H1 (cell line): ENCODE results near the gene PDGFA. TPM values are rescaled to one million over a fixed set of nuclear protein-coding genes. Genes with fewer than 3 reads are reported as not detected.
A peak's percentile ranks its signal among the peaks of the same experiment; 100 is the strongest.

Experiments
- CTCF ChIA-PET: fragments of 300-600 bp; sonication (Branson Sonifier 250); formaldehyde crosslinking; loops from one replicate; lab custom pipeline; 2021; ENCODE audit not compliant: partially characterized antibody; lab: Charles Lee
- POLR2A ChIA-PET: fragments of 300-600 bp; sonication (Branson Sonifier 250); formaldehyde crosslinking; loops from one replicate; lab custom pipeline; 2021; ENCODE audit warnings: inconsistent platforms; ENCODE audit not compliant: partially characterized antibody; lab: Charles Lee
- DNase-seq, 2 experiments: peaks; one replicate each; pipeline versions ENCODE4 v3.0.0 to v3.0.0-alpha.2; 2010 to 2022; ENCODE audit warnings: low spot score in 2 of 2, low read depth in 1 of 2, mixed read lengths in 1 of 2
- FAIRE-seq: peaks from 2 replicates; lab custom pipeline; 2011; peaks lifted over from hg19 to GRCh38; lab: Jason Lieb, UNC
- H2AFZ ChIP-seq: 2 replicates; pipeline ENCODE4 v1.8.1; 2012; ENCODE audit warnings: low read length, inconsistent platforms
- H2AK5ac ChIP-seq: 2 replicates; pipeline ENCODE4 v1.6.1; 2013; ENCODE audit warnings: low read depth, low read length
- H2BK120ac ChIP-seq: replicated peaks from 2 replicates; pipeline ENCODE3; 2013; ENCODE audit warnings: low read depth, low read length, inconsistent platforms
- H2BK12ac ChIP-seq: 2 replicates; pipeline ENCODE4 v1.6.1; 2013; ENCODE audit warnings: low read depth, low read length
- H2BK15ac ChIP-seq: 2 replicates; pipeline ENCODE4 v1.6.1; 2013; ENCODE audit warnings: low read length
- H2BK20ac ChIP-seq: 2 replicates; pipeline ENCODE4 v1.6.1; 2013; ENCODE audit warnings: low read length
- H2BK5ac ChIP-seq: 2 replicates; pipeline ENCODE4 v1.6.1; 2013; ENCODE audit warnings: low read depth, low read length
- H3K14ac ChIP-seq: 2 replicates; pipeline ENCODE4 v1.6.1; 2013; ENCODE audit warnings: inconsistent platforms; ENCODE audit not compliant: insufficient read length
- H3K18ac ChIP-seq: 2 replicates; pipeline ENCODE4 v1.6.1; 2013; ENCODE audit warnings: low read length; ENCODE audit errors: extremely low read depth
- H3K23ac ChIP-seq: 2 replicates; pipeline ENCODE4 v1.6.1; 2013; ENCODE audit warnings: inconsistent platforms; ENCODE audit not compliant: insufficient read length
- H3K23me2 ChIP-seq: 2 replicates; pipeline ENCODE4 v1.6.1; 2013; ENCODE audit warnings: low read depth, low read length
- H3K27ac ChIP-seq: 2 replicates; pipeline ENCODE4 v1.6.1; 2011; ENCODE audit warnings: low read depth, low read length, inconsistent platforms
- H3K27me3 ChIP-seq, 4 experiments: replicated peaks in 1 of 4; 1 replicate in 1 of 4; 2 replicates in 3 of 4; pipeline versions ENCODE4 v1.6.1 to v1.8.1; 2011 to 2013; ENCODE audit warnings: low read length in 3 of 4, mild to moderate bottlenecking in 3 of 4, inconsistent platforms in 2 of 4, mixed read lengths in 2 of 4, moderate library complexity in 1 of 4; ENCODE audit not compliant: control insufficient read depth in 3 of 4, insufficient read depth in 3 of 4; ENCODE audit errors: extremely low read depth in 1 of 4
- H3K36me3 ChIP-seq, 4 experiments: 2 replicates each; pipeline versions ENCODE4 v1.6.1 to v1.8.1; 2011 to 2013; ENCODE audit warnings: mild to moderate bottlenecking in 4 of 4, low read length in 3 of 4, moderate library complexity in 2 of 4, control low read depth in 1 of 4, inconsistent platforms in 1 of 4; ENCODE audit not compliant: insufficient read depth in 4 of 4, control insufficient read depth in 2 of 4
- H3K4ac ChIP-seq: replicated peaks from 2 replicates; pipeline ENCODE3; 2013; ENCODE audit warnings: low read length, low read depth, mixed read lengths, inconsistent platforms; ENCODE audit not compliant: insufficient read length
- H3K4me1 ChIP-seq, 4 experiments: replicated peaks in 1 of 4; 1 replicate in 1 of 4; 2 replicates in 3 of 4; pipeline versions ENCODE4 v1.6.1 to v1.8.1; 2011 to 2013; ENCODE audit warnings: low read length in 3 of 4, inconsistent platforms in 2 of 4, mixed read lengths in 1 of 4; ENCODE audit not compliant: insufficient read depth in 4 of 4, control insufficient read depth in 3 of 4
- H3K4me2 ChIP-seq, 2 experiments: 2 replicates each; pipeline versions ENCODE4 v1.6.1 to v1.8.1; 2011 to 2013; ENCODE audit warnings: low read depth in 2 of 2, low read length in 2 of 2, control low read depth in 1 of 2, inconsistent platforms in 1 of 2, mild to moderate bottlenecking in 1 of 2; ENCODE audit not compliant: insufficient read depth in 1 of 2
- H3K4me3 ChIP-seq, 4 experiments: fragments of 200-600, 300-600 bp in 1 of 4; sonication (generic), shearing (Covaris generic), sonication (Bioruptor Twin) in 1 of 4; 2 replicates each; pipeline versions ENCODE4 v1.5.1 to v1.8.1; 2011 to 2016; ENCODE audit warnings: low read length in 4 of 4, low read depth in 3 of 4, control low read depth in 2 of 4, inconsistent platforms in 2 of 4, mild to moderate bottlenecking in 2 of 4, mixed read lengths in 1 of 4, moderate library complexity in 1 of 4; ENCODE audit not compliant: insufficient read depth in 2 of 4; ENCODE audit errors: extremely low read depth in 1 of 4
- H3K56ac ChIP-seq: replicated peaks from 2 replicates; pipeline ENCODE3; 2013; ENCODE audit warnings: low read depth, mild to moderate bottlenecking, mixed read lengths, low read length, inconsistent platforms; ENCODE audit not compliant: insufficient read length
- H3K79me1 ChIP-seq: 2 replicates; pipeline ENCODE4 v1.6.1; 2013; ENCODE audit warnings: low read depth, low read length, control low read depth
- H3K79me2 ChIP-seq, 2 experiments: 2 replicates each; pipeline versions ENCODE4 v1.6.1 to v1.8.1; 2012 to 2013; ENCODE audit warnings: low read length in 2 of 2, mild to moderate bottlenecking in 2 of 2, inconsistent platforms in 1 of 2; ENCODE audit not compliant: insufficient read depth in 2 of 2, control insufficient read depth in 1 of 2
- H3K9ac ChIP-seq, 4 experiments: replicated peaks in 1 of 4; 1 replicate in 1 of 4; 2 replicates in 3 of 4; pipeline versions ENCODE4 v1.6.1 to v1.8.1; 2011 to 2013; ENCODE audit warnings: low read depth in 3 of 4, low read length in 3 of 4, control low read depth in 2 of 4, mild to moderate bottlenecking in 2 of 4, moderate library complexity in 2 of 4, inconsistent platforms in 1 of 4; ENCODE audit errors: extremely low read depth in 1 of 4
- H3K9me3 ChIP-seq, 2 experiments: 2 replicates each; pipeline versions ENCODE4 v1.6.1 to v1.8.1; 2012 to 2013; ENCODE audit warnings: mild to moderate bottlenecking in 2 of 2, moderate library complexity in 2 of 2, control low read depth in 1 of 2, inconsistent platforms in 1 of 2, low read depth in 1 of 2, low read length in 1 of 2, mixed read lengths in 1 of 2; ENCODE audit not compliant: insufficient read depth in 2 of 2
- H4K20me1 ChIP-seq, 2 experiments: replicated peaks in 1 of 2; 2 replicates each; pipeline versions ENCODE3 to v1.8.1; 2011 to 2013; ENCODE audit warnings: inconsistent platforms in 2 of 2, low read length in 2 of 2, mild to moderate bottlenecking in 1 of 2; ENCODE audit not compliant: insufficient read depth in 2 of 2, control insufficient read depth in 1 of 2
- H4K5ac ChIP-seq: 2 replicates; pipeline ENCODE4 v1.6.1; 2013; ENCODE audit warnings: low read length, low read depth, mixed read lengths, inconsistent platforms; ENCODE audit not compliant: insufficient read length
- H4K8ac ChIP-seq: 2 replicates; pipeline ENCODE4 v1.8.0; 2013; ENCODE audit warnings: mild to moderate bottlenecking, moderate library complexity, low read length, inconsistent platforms; ENCODE audit not compliant: insufficient read depth; ENCODE audit errors: extremely low read depth
- H4K91ac ChIP-seq: replicated peaks from 2 replicates; pipeline ENCODE3; 2013; ENCODE audit warnings: low read length, mixed read lengths, inconsistent platforms; ENCODE audit not compliant: insufficient read length
- CHD2 ChIP-seq: IDR thresholded peaks from 2 replicates; pipeline ENCODE4 v1.6.1; 2012; ENCODE audit warnings: low read length, improper control_type of control experiment
- CTBP2 ChIP-seq: IDR thresholded peaks from 2 replicates; pipeline ENCODE4 v1.7.0; 2011; ENCODE audit warnings: borderline replicate concordance, mild to moderate bottlenecking, moderate library complexity, mixed read lengths, low read length; ENCODE audit not compliant: insufficient read depth, insufficient read length
- CTCF ChIP-seq, 3 experiments: IDR thresholded peaks; 1 replicate in 2 of 3; 2 replicates in 1 of 3; pipeline versions ENCODE4 v1.5.1 to v1.6.1; 2011; ENCODE audit warnings: low read length in 3 of 3, mild to moderate bottlenecking in 3 of 3, inconsistent platforms in 2 of 3, low read depth in 1 of 3, moderate library complexity in 1 of 3; ENCODE audit not compliant: insufficient read depth in 1 of 3; ENCODE audit errors: control extremely low read depth in 1 of 3
- GTF2F1 ChIP-seq: IDR thresholded peaks from 2 replicates; pipeline ENCODE4 v1.6.1; 2012; ENCODE audit warnings: low read depth, low read length, improper control_type of control experiment, borderline replicate concordance
- JUND ChIP-seq: IDR thresholded peaks from 2 replicates; pipeline ENCODE4 v1.6.1; 2011; ENCODE audit warnings: mild to moderate bottlenecking, improper control_type of control experiment, low read length
- RXRA ChIP-seq: IDR thresholded peaks from 2 replicates; pipeline ENCODE4 v1.6.1; 2011; ENCODE audit warnings: low read depth, mild to moderate bottlenecking, low read length, moderate library complexity; ENCODE audit not compliant: insufficient read depth
- SP1 ChIP-seq: IDR thresholded peaks from 2 replicates; pipeline ENCODE4 v1.6.1; 2011; ENCODE audit warnings: low read depth, low read length
- TBP ChIP-seq: IDR thresholded peaks from 2 replicates; pipeline ENCODE4 v1.6.1; 2011; ENCODE audit warnings: low read depth, low read length, improper control_type of control experiment
- TCF12 ChIP-seq: IDR thresholded peaks from 2 replicates; pipeline ENCODE4 v1.6.1; 2011; ENCODE audit warnings: low read depth, mild to moderate bottlenecking, low read length
- WGBS, 2 experiments: shearing (Covaris generic) in 1 of 2; methylation state at CpG; one replicate each; pipeline versions ENCODE4 v1.1.6 to v1.1.7; 2013 to 2015; ENCODE audit warnings: low lambda C conversion rate in 2 of 2, mixed read lengths in 2 of 2, inconsistent platforms in 1 of 2, low coverage in 1 of 2, missing lambda C conversion rate in 1 of 2; ENCODE audit not compliant: insufficient replicate concordance in 2 of 2, insufficient coverage in 1 of 2, insufficient read length in 1 of 2; ENCODE audit errors: extremely low coverage in 1 of 2, missing lambda C conversion rate in 1 of 2; 5-methylcytosine and 5-hydroxymethylcytosine counted together
- polyA plus RNA-seq, 7 experiments: library from polyadenylated mRNA; depleted of rRNA in 3 of 7; stranded (reverse) in 5 of 7; unstranded in 2 of 7; fragments of >200 nt in 5 of 7; fragments of 200-250 nt in 2 of 7; gene quantifications; 1 replicate in 5 of 7; 2 replicates in 1 of 7; 4 replicates in 1 of 7; pipeline versions ENCODE4 v1.2.1 to v1.2.3, GENCODE V29; 2011 to 2013; ENCODE audit warnings: missing spikeins in 2 of 7, mixed read lengths in 2 of 7
- total RNA-seq: library from RNA; stranded (reverse); fragmentation: NEBNext Ultra II Directional; extraction: Animal tissue kit (Norgen Biotek cat#: 25700); gene quantifications from 2 replicates; pipeline ENCODE4 v1.2.1, GENCODE V29; 2021

Gene PDGFA
- total and polyA plus RNA-seq, 2 of the 8 experiments (the other 6 are each of a cell fraction or from before 2014, with no cell fraction given): 21.1 to 43.0 TPM

- H2BK5ac ChIP-seq: no peak overlapping the region; the same call in 1 of the 2 replicates
- no peak overlapping the region for H3K9ac ChIP-seq
- ChIA-PET POLR2A (interaction anchor here (0.6 kb wide), 1 partner anchor 345 kb away, joined by 3 read pairs; no protein-coding TSS in a partner anchor), CTCF (no interaction called here)
- H2AK5ac ChIP-seq: no peak overlapping the region
- WGBS, 2 experiments: 91% methylated on average over 32 of the region's 34 CpGs; no CpG with 5 or more reads in 1 of the 2 experiments
- no peak overlapping the region; the same call in 1 of the 2 replicates for H2BK15ac ChIP-seq
- H3K4me1 ChIP-seq: peaks cover 0 to 9% (median 7%) of the 10 kb centered on the region in 4 experiments; a peak in 5 of 7 replicates
- no peak overlapping the region for H3K18ac ChIP-seq
- H4K5ac ChIP-seq: no peak overlapping the region
- no peak overlapping the region for H2BK12ac ChIP-seq
- FAIRE-seq (no peak), DNase-seq (peak in 1 of 2 experiments; percentile 42)
- H2AFZ ChIP-seq: no peak overlapping the region
- no peak overlapping the region for H2BK20ac ChIP-seq
- H3K79me1 ChIP-seq: no peaks in the 10 kb centered on the region
- peak overlapping the region; percentile 73; the same call in 1 of the 2 replicates for H4K8ac ChIP-seq
- peaks cover 0 to 2% of the 10 kb centered on the region in 2 experiments for H4K20me1 ChIP-seq
- H3K23ac ChIP-seq: no peak overlapping the region
- H3K79me2 ChIP-seq: no peaks in the 10 kb centered on the region
- peaks cover 9% of the 10 kb centered on the region; the same call in 1 of the 2 replicates for H3K23me2 ChIP-seq
- no peak overlapping the region for H3K27ac ChIP-seq
- H2BK120ac ChIP-seq: no peak overlapping the region
- H3K56ac ChIP-seq: no peak overlapping the region
- no peaks in the 10 kb centered on the region for H3K27me3 ChIP-seq
- no peaks in the 10 kb centered on the region for H3K36me3 ChIP-seq
- H3K4me3 ChIP-seq: no peak overlapping the region
- H4K91ac ChIP-seq: peak overlapping the region; percentile 40
- no peak overlapping the region for H3K14ac ChIP-seq
- H3K9me3 ChIP-seq: peaks cover 0 to 4% of the 10 kb centered on the region in 2 experiments; a peak in 1 of 4 replicates
- no peak overlapping the region for H3K4me2 ChIP-seq
- no peak overlapping the region for H3K4ac ChIP-seq
- TF ChIP-seq JUND (no peak), RXRA (no peak), CTBP2 (no peak), CTCF (IDR thresholded peaks at IDR 0.05; ENCODE audit: control extremely low read depth in 1 of 3, insufficient read depth in 1 of 3, low read depth in 1 of 3, low read length in 3 of 3) (no peak), SP1 (no peak), TCF12 (no peak), TBP (no peak), CHD2 (no peak), GTF2F1 (no peak)
These were observed 54.9 kb downstream of the PDGFA start for GRCh38 chr7:464454-465401.
